ENCODE data around the gene MYEOV.

The MYEOV gene

GRCh38 chr11:69285091-69285490 lies 8.9 kb upstream of the MYEOV start:
- DNase-seq (ENCODE audit: low read depth): no peak
- TF ChIP-seq CTCF (IDR thresholded peaks at IDR 0.05; ENCODE audit: insufficient read depth, low read depth, low read length, missing control alignments): no peak
- H3K4me3 ChIP-seq (ENCODE audit: low read length): no peak overlapping the region

- TF ChIP-seq CTCF (IDR thresholded peaks at IDR 0.05; ENCODE audit: insufficient read depth, low read depth, low read length, missing control alignments): no peak
- no peak overlapping the region for H3K4me3 ChIP-seq (ENCODE audit: low read length)
- no peak for DNase-seq (ENCODE audit: low read depth)
These were observed 8.2 kb upstream of the MYEOV start for GRCh38 chr11:69285766-69286165.

- no peak for DNase-seq (ENCODE audit: low read depth)
- H3K4me3 ChIP-seq (ENCODE audit: low read length): no peak overlapping the region
- TF ChIP-seq CTCF (IDR thresholded peaks at IDR 0.05; ENCODE audit: insufficient read depth, low read depth, low read length, missing control alignments): no peak
These were observed 7.3 kb upstream of the MYEOV start for GRCh38 chr11:69286374-69287371.

- no peak overlapping the region for H3K4me3 ChIP-seq (ENCODE audit: low read length)
- DNase-seq (ENCODE audit: low read depth): no peak
- no peak for TF ChIP-seq CTCF (IDR thresholded peaks at IDR 0.05; ENCODE audit: insufficient read depth, low read depth, low read length, missing control alignments)
These were observed 5.7 kb upstream of the MYEOV start for GRCh38 chr11:69287968-69288882.

- no peak overlapping the region for H3K4me3 ChIP-seq (ENCODE audit: low read length)
- DNase-seq (ENCODE audit: low read depth): no peak
- TF ChIP-seq CTCF (IDR thresholded peaks at IDR 0.05; ENCODE audit: insufficient read depth, low read depth, low read length, missing control alignments): no peak
These were observed 5.1 kb upstream of the MYEOV start for GRCh38 chr11:69288883-69289242.

- TF ChIP-seq CTCF (IDR thresholded peaks at IDR 0.05; ENCODE audit: insufficient read depth, low read depth, low read length, missing control alignments): no peak
- no peak for DNase-seq (ENCODE audit: low read depth)
- H3K4me3 ChIP-seq (ENCODE audit: low read length): no peak overlapping the region
These were observed 3.1 kb upstream of the MYEOV start for GRCh38 chr11:69290806-69291205.
